ENCODE measurements around the gene ZFR. TPM values are rescaled to one million over a fixed set of nuclear protein-coding genes. Genes with fewer than 3 reads are reported as not detected.

The ZFR gene
- polyA plus RNA-seq, 1 donor (not counting 4 experiments of a cell fraction or from before 2014, with no cell fraction given), result 58.7 TPM

- no peaks in the 10 kb centered on the region for H4K20me1 ChIP-seq (ENCODE audit: control insufficient read depth, extremely low read depth, insufficient read depth, low read length)
- FAIRE-seq (no peak), DNase-seq (ENCODE audit: low read depth, low spot score) (no peak)
- H3K9me1 ChIP-seq (ENCODE audit: control insufficient read depth, extremely low read depth, insufficient read depth, low read length), result no peaks in the 10 kb centered on the region
- no peak overlapping the region for H3K9ac ChIP-seq (ENCODE audit: control insufficient read depth, extremely low read depth, insufficient read depth, low read length)
- no peaks in the 10 kb centered on the region for H3K79me2 ChIP-seq (ENCODE audit: control insufficient read depth, insufficient read depth, low read length)
- no peak overlapping the region for H3K4me2 ChIP-seq (ENCODE audit: control insufficient read depth, extremely low read depth, insufficient read depth, low read depth, low read length)
- H3K4me1 ChIP-seq (ENCODE audit: control insufficient read depth, extremely low read depth, insufficient read depth, low read length), result no peaks in the 10 kb centered on the region
- TF ChIP-seq EZH2 (IDR thresholded peaks at IDR 0.05; ENCODE audit: low read length) (no peak), CTCF (optimal IDR thresholded peaks at IDR 0.05 in 1 of 3, IDR thresholded peaks at IDR 0.05 in 1 of 3, conservative IDR thresholded peaks at IDR 0.05 in 1 of 3; ENCODE audit: extremely low read depth in 1 of 3, insufficient read depth in 2 of 3, low read length in 3 of 3) (no peak)
- no peak overlapping the region for H3K27ac ChIP-seq (ENCODE audit: control insufficient read depth, insufficient read depth, low read length)
- no peaks in the 10 kb centered on the region for H3K9me3 ChIP-seq (ENCODE audit: control insufficient read depth, low read depth, low read length)
- no peaks in the 10 kb centered on the region for H3K36me3 ChIP-seq (ENCODE audit: control insufficient read depth in 2 of 2, extremely low read depth in 1 of 2, insufficient read depth in 2 of 2, low read length in 2 of 2)
- H2AFZ ChIP-seq (ENCODE audit: control insufficient read depth, low read length), result no peak overlapping the region
- no peaks in the 10 kb centered on the region for H3K27me3 ChIP-seq (ENCODE audit: control insufficient read depth, extremely low read depth, insufficient read depth, low read length)
- dilution Hi-C loops (cut with MboI; ENCODE audit: extremely low pct_ligation_motif_present, low sequenced_read_pairs), result no loop called here
- no peak overlapping the region for H3K4me3 ChIP-seq (ENCODE audit: control insufficient read depth in 2 of 3, extremely low read depth in 1 of 3, insufficient read depth in 2 of 3, low read depth in 1 of 3, low read length in 3 of 3)
Measured at GRCh38 chr5:32487008-32487407, 42.5 kb upstream of the ZFR start.

GRCh38 chr5:32482193-32482592 lies 37.7 kb upstream of the ZFR start:
- Histone ChIP-seq H3K9me1 (ENCODE audit: control insufficient read depth, extremely low read depth, insufficient read depth, low read length) (no peaks in the 10 kb centered on the region), H3K9me3 (ENCODE audit: control insufficient read depth, low read depth, low read length) (no peaks in the 10 kb centered on the region), H3K79me2 (ENCODE audit: control insufficient read depth, insufficient read depth, low read length) (no peaks in the 10 kb centered on the region), H3K4me3 (ENCODE audit: control insufficient read depth in 2 of 3, extremely low read depth in 1 of 3, insufficient read depth in 2 of 3, low read depth in 1 of 3, low read length in 3 of 3) (no peak overlapping the region), H3K4me1 (ENCODE audit: control insufficient read depth, extremely low read depth, insufficient read depth, low read length) (no peaks in the 10 kb centered on the region), H3K9ac (ENCODE audit: control insufficient read depth, extremely low read depth, insufficient read depth, low read length) (no peak overlapping the region), H3K27me3 (ENCODE audit: control insufficient read depth, extremely low read depth, insufficient read depth, low read length) (no peaks in the 10 kb centered on the region), H4K20me1 (ENCODE audit: control insufficient read depth, extremely low read depth, insufficient read depth, low read length) (no peaks in the 10 kb centered on the region), H3K27ac (ENCODE audit: control insufficient read depth, insufficient read depth, low read length) (no peak overlapping the region), H3K36me3 (ENCODE audit: control insufficient read depth in 2 of 2, extremely low read depth in 1 of 2, insufficient read depth in 2 of 2, low read length in 2 of 2) (no peaks in the 10 kb centered on the region), H3K4me2 (ENCODE audit: control insufficient read depth, extremely low read depth, insufficient read depth, low read depth, low read length) (no peak overlapping the region), H2AFZ (ENCODE audit: control insufficient read depth, low read length) (no peak overlapping the region)
- DNase-seq (ENCODE audit: low read depth, low spot score), result no peak
- dilution Hi-C loops (cut with MboI; ENCODE audit: extremely low pct_ligation_motif_present, low sequenced_read_pairs), result no loop called here
- FAIRE-seq, result no peak
- no peak for TF ChIP-seq CTCF (optimal IDR thresholded peaks at IDR 0.05 in 1 of 3, IDR thresholded peaks at IDR 0.05 in 1 of 3, conservative IDR thresholded peaks at IDR 0.05 in 1 of 3; ENCODE audit: extremely low read depth in 1 of 3, insufficient read depth in 2 of 3, low read length in 3 of 3)

Data from keratinocyte (primary cell).